ENCODE results near the gene LRRC7. TPM values are rescaled to one million over a fixed set of nuclear protein-coding genes. Genes with fewer than 3 reads are reported as not detected.

LRRC7 gene
- total and polyA plus RNA-seq, 8 donors: 3.4 to 5.9 (median 5.1) TPM; not detected in 2

DNA sequence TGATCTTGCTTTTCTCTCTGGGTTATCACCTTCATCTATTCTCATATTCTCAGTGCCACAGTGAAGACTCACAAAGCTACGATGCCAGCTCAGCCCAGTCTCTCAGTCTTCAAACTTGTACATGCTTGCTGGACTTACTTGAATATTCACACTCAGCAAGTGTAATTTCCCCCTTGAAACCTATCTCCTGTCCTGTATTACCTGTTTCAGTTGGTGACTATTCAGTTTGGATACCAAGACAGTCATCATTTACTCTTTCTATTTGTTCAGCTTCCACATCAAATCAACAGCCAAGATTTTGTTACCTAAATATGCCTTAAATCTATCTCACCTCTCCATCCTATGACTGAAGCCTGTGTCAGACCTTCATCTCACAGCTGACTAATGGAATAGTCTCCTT, 209.7 kb downstream of the LRRC7 start:
- Histone ChIP-seq H3K27ac (no peak overlapping the region), H3K4me1 (no peaks in the 10 kb centered on the region), H3K4me3 (no peak overlapping the region), H3K36me3 (no peaks in the 10 kb centered on the region), H3K9me3 (no peaks in the 10 kb centered on the region), H3K27me3 (no peaks in the 10 kb centered on the region)
- ATAC-seq: no peak
- TF ChIP-seq, protein P1, sequence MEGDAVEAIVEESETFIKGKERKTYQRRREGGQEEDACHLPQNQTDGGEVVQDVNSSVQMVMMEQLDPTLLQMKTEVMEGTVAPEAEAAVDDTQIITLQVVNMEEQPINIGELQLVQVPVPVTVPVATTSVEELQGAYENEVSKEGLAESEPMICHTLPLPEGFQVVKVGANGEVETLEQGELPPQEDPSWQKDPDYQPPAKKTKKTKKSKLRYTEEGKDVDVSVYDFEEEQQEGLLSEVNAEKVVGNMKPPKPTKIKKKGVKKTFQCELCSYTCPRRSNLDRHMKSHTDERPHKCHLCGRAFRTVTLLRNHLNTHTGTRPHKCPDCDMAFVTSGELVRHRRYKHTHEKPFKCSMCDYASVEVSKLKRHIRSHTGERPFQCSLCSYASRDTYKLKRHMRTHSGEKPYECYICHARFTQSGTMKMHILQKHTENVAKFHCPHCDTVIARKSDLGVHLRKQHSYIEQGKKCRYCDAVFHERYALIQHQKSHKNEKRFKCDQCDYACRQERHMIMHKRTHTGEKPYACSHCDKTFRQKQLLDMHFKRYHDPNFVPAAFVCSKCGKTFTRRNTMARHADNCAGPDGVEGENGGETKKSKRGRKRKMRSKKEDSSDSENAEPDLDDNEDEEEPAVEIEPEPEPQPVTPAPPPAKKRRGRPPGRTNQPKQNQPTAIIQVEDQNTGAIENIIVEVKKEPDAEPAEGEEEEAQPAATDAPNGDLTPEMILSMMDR (IDR thresholded peaks at IDR 0.05): no peak
- intact Hi-C loops (cut with DNase I): no loop called here
- no peak for DNase-seq

GRCh38 chr1:69777971-69778370, 210.2 kb downstream of the LRRC7 start:
- H3K27ac ChIP-seq: no peak overlapping the region

DNA sequence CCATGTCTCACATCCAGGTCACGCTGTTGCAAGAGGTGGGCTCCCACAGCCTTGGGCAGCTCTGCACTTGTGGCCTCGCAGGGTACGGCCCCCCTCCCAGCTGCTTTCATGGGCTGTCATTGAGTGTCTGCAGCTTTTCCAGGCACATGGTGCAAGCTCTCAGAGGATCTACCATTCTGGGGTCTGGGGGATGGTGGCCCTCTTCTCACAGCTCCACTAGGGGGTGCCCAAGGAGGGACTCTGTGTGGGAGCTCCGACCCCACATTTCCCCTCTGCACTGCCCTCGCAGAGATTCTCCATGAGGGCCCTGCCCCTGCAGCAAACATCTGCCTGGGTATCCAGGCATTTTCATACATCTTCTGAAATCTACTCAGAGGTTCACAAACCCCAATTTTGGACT, 219.4 kb downstream of the LRRC7 start:
- intact Hi-C loops (cut with DNase I): no loop called here
- TF ChIP-seq, protein P1 (IDR thresholded peaks at IDR 0.05): no peak

More at GRCh38 chr1:69777971-69778370, 210.2 kb downstream of the LRRC7 start:
- ATAC-seq: no peak
- TF ChIP-seq, protein P1 (IDR thresholded peaks at IDR 0.05): no peak
- no peak for DNase-seq
- no peaks in the 10 kb centered on the region for H3K9me3 ChIP-seq
- H3K4me1 ChIP-seq: no peaks in the 10 kb centered on the region
- intact Hi-C loops (cut with DNase I): no loop called here
- no peak overlapping the region for H3K4me3 ChIP-seq
- H3K36me3 ChIP-seq: no peaks in the 10 kb centered on the region
- H3K27me3 ChIP-seq: no peaks in the 10 kb centered on the region

DNA sequence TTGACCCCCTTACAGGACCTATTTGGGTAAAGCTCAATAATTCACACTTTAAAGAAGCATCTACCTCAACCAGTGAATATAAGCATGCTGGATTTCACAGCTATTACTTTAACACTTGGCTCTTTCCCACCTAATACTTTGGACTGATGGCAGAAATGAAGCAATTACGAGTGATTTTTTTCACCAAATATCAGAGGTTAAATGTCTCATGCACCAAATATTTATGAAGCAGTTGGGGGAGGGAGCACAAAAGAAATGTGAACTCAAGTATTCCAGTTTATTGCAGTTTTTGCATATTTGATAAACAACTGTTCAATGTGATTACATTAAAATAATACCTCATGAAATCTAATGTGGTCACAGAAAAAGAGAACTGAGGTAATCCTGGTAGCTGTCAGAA, 223.6 kb downstream of the LRRC7 start:
- no peak for ATAC-seq
- no peaks in the 10 kb centered on the region for H3K4me1 ChIP-seq
- H3K4me3 ChIP-seq: no peak overlapping the region
- no peaks in the 10 kb centered on the region for H3K27me3 ChIP-seq
- intact Hi-C loops (cut with DNase I): no loop called here
- no peak overlapping the region for H3K27ac ChIP-seq
- H3K9me3 ChIP-seq: no peaks in the 10 kb centered on the region
- TF ChIP-seq, protein P1 (IDR thresholded peaks at IDR 0.05): no peak
- no peak for DNase-seq
- H3K36me3 ChIP-seq: no peaks in the 10 kb centered on the region

More for the DNA sequence above, 219.4 kb downstream of the LRRC7 start:
- no peak overlapping the region for H3K27ac ChIP-seq
- no peaks in the 10 kb centered on the region for H3K36me3 ChIP-seq
- DNase-seq: peak in 1 of 4 donors; percentile 34
- no peaks in the 10 kb centered on the region for H3K27me3 ChIP-seq
- ATAC-seq: no peak
- H3K9me3 ChIP-seq: no peaks in the 10 kb centered on the region
- H3K4me3 ChIP-seq: no peak overlapping the region
- no peaks in the 10 kb centered on the region for H3K4me1 ChIP-seq

DNA sequence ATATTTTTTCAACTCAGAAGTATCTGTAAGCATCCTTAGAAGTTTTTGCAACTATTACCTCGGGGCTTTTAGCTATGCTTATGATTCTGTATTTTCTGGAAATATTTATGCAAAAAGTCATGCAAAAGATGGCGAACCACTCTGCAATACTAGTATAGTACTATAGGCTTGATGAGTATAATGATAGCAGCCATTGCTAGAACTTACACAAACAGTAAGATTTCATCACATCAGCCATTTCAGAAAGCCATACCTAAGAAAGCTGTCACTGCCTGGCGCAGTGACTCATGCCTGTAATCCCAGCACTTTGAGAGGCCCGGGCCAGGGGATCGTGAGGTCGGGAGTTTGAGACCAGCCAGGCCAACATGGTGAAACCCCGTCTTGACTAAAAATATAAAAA, 227.1 kb downstream of the LRRC7 start:
- no peak for ATAC-seq

More for the DNA sequence above, 227.1 kb downstream of the LRRC7 start:
- H3K9me3 ChIP-seq: no peaks in the 10 kb centered on the region
- intact Hi-C loops (cut with DNase I): no loop called here
- peak in 1 of 4 donors; percentile 23 for DNase-seq
- no peaks in the 10 kb centered on the region for H3K4me1 ChIP-seq
- H3K27me3 ChIP-seq: no peaks in the 10 kb centered on the region
- no peak overlapping the region for H3K4me3 ChIP-seq
- H3K27ac ChIP-seq: no peak overlapping the region
- H3K36me3 ChIP-seq: no peaks in the 10 kb centered on the region
- TF ChIP-seq, protein P1 (IDR thresholded peaks at IDR 0.05): no peak

All from left lung (tissue), 10 donors.